ENCODE measurements around the gene NELFB. TPM values are rescaled to one million over a fixed set of nuclear protein-coding genes. Genes with fewer than 3 reads are reported as not detected.

Gene NELFB
- total and polyA plus RNA-seq, 2 of the 4 experiments (the other 2 are of a cell fraction) = 36.9 to 66.0 TPM

GRCh38 chr9:137286975-137287383, 31.9 kb downstream of the NELFB start:
- dilution Hi-C loops (cut with HindIII; ENCODE audit: low sequenced_read_pairs, unreplicated experiment) = no loop called here
- no peak overlapping the region for H2BK5ac ChIP-seq (ENCODE audit: low read depth, low read length, poor library complexity, severe bottlenecking)
- peak overlapping the region; percentile 70 for H2AK9ac ChIP-seq (replicated peaks; ENCODE audit: low read depth, low read length, poor library complexity)
- peak overlapping the region; percentile 13 for H2AFZ ChIP-seq (replicated peaks; ENCODE audit: low read length, poor library complexity)
- POLR2A ChIA-PET (ENCODE audit: unreplicated experiment) = no interaction called here
- H2BK15ac ChIP-seq (ENCODE audit: low read depth, low read length) = no peak overlapping the region
- H3K4ac ChIP-seq (ENCODE audit: low read depth, low read length) = no peak overlapping the region
- no peaks in the 10 kb centered on the region for H3K9me1 ChIP-seq (ENCODE audit: insufficient read depth, low read length)
- H3K4me1 ChIP-seq (ENCODE audit: control insufficient read depth, insufficient read depth, low read length) = no peaks in the 10 kb centered on the region
- peak; percentile 59 for DNase-seq
- H3K4me2 ChIP-seq (ENCODE audit: low read depth, low read length) = no peak overlapping the region
- no peaks in the 10 kb centered on the region for H3K27me3 ChIP-seq (ENCODE audit: control insufficient read depth, insufficient read depth, low read length)
- no peak overlapping the region for H3K56ac ChIP-seq (ENCODE audit: extremely low read depth, insufficient read depth, low read length)
- intact Hi-C loops (cut with micrococcal nuclease) = loop anchor here (2.0 kb wide), 1 partner anchor 158 kb away; no protein-coding TSS in a partner anchor
- no peak overlapping the region for H3K9ac ChIP-seq (ENCODE audit: low read depth, low read length)
- no peak overlapping the region for H2BK20ac ChIP-seq (ENCODE audit: low read depth, low read length)
- CTCF ChIA-PET = interaction anchor here (0.6 to 0.7 kb wide), 2 partner anchors 26 to 318 kb away, joined by 3 to 7 read pairs; no protein-coding TSS in a partner anchor
- H2AK5ac ChIP-seq (ENCODE audit: low read depth, low read length) = no peak overlapping the region
- H3K79me1 ChIP-seq (ENCODE audit: low read depth in 1 of 2, low read length in 2 of 2) = peaks cover 0 to 10% of the 10 kb centered on the region in 2 experiments; a peak in 2 of 4 replicates
- H4K8ac ChIP-seq (ENCODE audit: low read depth in 2 of 2, low read length in 2 of 2) = no peak overlapping the region
- ATAC-seq (ENCODE audit: low read depth) = peak; percentile 92
- peaks cover 10% of the 10 kb centered on the region for H3K36me3 ChIP-seq (ENCODE audit: control insufficient read depth, insufficient read depth, low read length)
- 63% methylated on average over 4 of the region's 14 CpGs; no CpG with 5 or more reads in 1 of the 2 experiments for WGBS, 2 experiments (ENCODE audit: extremely low coverage in 2 of 2, insufficient read length in 1 of 2)
- TF ChIP-seq RCOR1 (IDR thresholded peaks at IDR 0.05; ENCODE audit: insufficient replicate concordance, low read length) (no peak), NFE2L2 (IDR thresholded peaks at IDR 0.05; ENCODE audit: low read depth, low read length) (no peak), FOS (IDR thresholded peaks at IDR 0.05; ENCODE audit: low read depth, low read length) (no peak), CEBPB (IDR thresholded peaks at IDR 0.05; ENCODE audit: low read depth, low read length) (no peak), MAFK (IDR thresholded peaks at IDR 0.05; ENCODE audit: low read depth, low read length) (no peak), CTCF (conservative IDR thresholded peaks at IDR 0.05; ENCODE audit: low read depth, low read length) (peak; percentile 55), MXI1 (IDR thresholded peaks at IDR 0.05; ENCODE audit: borderline replicate concordance, low read depth, low read length) (no peak), SMC3 (IDR thresholded peaks at IDR 0.05; ENCODE audit: low read depth, low read length) (peak; percentile 45), RAD21 (IDR thresholded peaks at IDR 0.05; ENCODE audit: low read length) (peak; percentile 64), CHD1 (IDR thresholded peaks at IDR 0.05; ENCODE audit: low read depth, low read length) (no peak), RFX5 (IDR thresholded peaks at IDR 0.05; ENCODE audit: low read depth, low read length) (no peak), BHLHE40 (IDR thresholded peaks at IDR 0.05; ENCODE audit: low read depth, low read length) (no peak)
- TF ChIP-seq, protein P1, sequence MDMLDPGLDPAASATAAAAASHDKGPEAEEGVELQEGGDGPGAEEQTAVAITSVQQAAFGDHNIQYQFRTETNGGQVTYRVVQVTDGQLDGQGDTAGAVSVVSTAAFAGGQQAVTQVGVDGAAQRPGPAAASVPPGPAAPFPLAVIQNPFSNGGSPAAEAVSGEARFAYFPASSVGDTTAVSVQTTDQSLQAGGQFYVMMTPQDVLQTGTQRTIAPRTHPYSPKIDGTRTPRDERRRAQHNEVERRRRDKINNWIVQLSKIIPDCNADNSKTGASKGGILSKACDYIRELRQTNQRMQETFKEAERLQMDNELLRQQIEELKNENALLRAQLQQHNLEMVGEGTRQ (IDR thresholded peaks at IDR 0.05; ENCODE audit: low read depth, low read length) = no peak
- peaks cover 8% of the 10 kb centered on the region for H4K20me1 ChIP-seq (ENCODE audit: insufficient read depth, low read length)
- H4K91ac ChIP-seq (ENCODE audit: insufficient read depth, low read depth, low read length) = no peak overlapping the region
- in situ Hi-C loops (cut with MboI; ENCODE audit: low sequenced_read_pairs) = no loop called here
- H2BK120ac ChIP-seq (ENCODE audit: low read depth, low read length) = no peak overlapping the region
- H3K4me3 ChIP-seq (ENCODE audit: insufficient read depth, low read depth, low read length) = no peak overlapping the region
- H4K5ac ChIP-seq (ENCODE audit: low read depth, low read length) = no peak overlapping the region
- no TSS peak for BruUV-seq (replicated peaks)
- no peaks in the 10 kb centered on the region for H3K9me3 ChIP-seq (ENCODE audit: control insufficient read depth, insufficient read depth, low read length)
- no peak overlapping the region for H3K18ac ChIP-seq (ENCODE audit: low read depth, low read length)
- H3K27ac ChIP-seq (ENCODE audit: insufficient read depth, low read length) = no peak overlapping the region
- no peak overlapping the region for H3K23ac ChIP-seq (ENCODE audit: low read depth, low read length)
- no peak overlapping the region for H3K14ac ChIP-seq (replicated peaks; ENCODE audit: low read depth, low read length)

Data from IMR-90 (cell line).